AG09319 (cell line): ENCODE data around the gene C6orf132.

ENCODE experiments used
- DNase-seq: peaks from one replicate; pipeline ENCODE4 v3.0.0-alpha.2; 2010; ENCODE audit warnings: low read depth; ENCODE audit errors: extremely low read depth
- TF ChIP-seq, protein P1 (sequence below): IDR thresholded peaks from 2 replicates; pipeline ENCODE4 v1.5.1; 2011; ENCODE audit warnings: low read depth, mild to moderate bottlenecking, inconsistent platforms, low read length, moderate library complexity

The C6orf132 gene

GRCh38 chr6:42093582-42094329 lies 48.7 kb downstream of the C6orf132 start:
- DNase-seq, result no peak
- TF ChIP-seq, protein P1, sequence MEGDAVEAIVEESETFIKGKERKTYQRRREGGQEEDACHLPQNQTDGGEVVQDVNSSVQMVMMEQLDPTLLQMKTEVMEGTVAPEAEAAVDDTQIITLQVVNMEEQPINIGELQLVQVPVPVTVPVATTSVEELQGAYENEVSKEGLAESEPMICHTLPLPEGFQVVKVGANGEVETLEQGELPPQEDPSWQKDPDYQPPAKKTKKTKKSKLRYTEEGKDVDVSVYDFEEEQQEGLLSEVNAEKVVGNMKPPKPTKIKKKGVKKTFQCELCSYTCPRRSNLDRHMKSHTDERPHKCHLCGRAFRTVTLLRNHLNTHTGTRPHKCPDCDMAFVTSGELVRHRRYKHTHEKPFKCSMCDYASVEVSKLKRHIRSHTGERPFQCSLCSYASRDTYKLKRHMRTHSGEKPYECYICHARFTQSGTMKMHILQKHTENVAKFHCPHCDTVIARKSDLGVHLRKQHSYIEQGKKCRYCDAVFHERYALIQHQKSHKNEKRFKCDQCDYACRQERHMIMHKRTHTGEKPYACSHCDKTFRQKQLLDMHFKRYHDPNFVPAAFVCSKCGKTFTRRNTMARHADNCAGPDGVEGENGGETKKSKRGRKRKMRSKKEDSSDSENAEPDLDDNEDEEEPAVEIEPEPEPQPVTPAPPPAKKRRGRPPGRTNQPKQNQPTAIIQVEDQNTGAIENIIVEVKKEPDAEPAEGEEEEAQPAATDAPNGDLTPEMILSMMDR, result no peak

DNA sequence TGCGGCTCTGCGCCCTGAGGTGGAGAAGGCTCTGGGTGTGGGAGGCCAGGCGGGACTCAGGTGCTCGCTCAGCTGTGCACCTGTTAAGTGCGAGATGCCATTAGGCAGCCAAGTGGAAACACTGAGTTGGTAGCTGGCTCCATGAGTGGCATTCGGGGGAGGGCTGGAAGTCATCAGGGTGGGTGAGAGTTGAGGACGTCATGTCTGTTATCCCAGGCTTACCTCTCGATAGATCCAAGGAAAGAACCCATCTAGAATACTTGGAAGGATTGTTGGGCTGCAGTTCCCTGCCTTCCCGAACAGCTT lies 50.7 kb downstream of the C6orf132 start:
- TF ChIP-seq, protein P1, result no peak
- no peak for DNase-seq

DNA sequence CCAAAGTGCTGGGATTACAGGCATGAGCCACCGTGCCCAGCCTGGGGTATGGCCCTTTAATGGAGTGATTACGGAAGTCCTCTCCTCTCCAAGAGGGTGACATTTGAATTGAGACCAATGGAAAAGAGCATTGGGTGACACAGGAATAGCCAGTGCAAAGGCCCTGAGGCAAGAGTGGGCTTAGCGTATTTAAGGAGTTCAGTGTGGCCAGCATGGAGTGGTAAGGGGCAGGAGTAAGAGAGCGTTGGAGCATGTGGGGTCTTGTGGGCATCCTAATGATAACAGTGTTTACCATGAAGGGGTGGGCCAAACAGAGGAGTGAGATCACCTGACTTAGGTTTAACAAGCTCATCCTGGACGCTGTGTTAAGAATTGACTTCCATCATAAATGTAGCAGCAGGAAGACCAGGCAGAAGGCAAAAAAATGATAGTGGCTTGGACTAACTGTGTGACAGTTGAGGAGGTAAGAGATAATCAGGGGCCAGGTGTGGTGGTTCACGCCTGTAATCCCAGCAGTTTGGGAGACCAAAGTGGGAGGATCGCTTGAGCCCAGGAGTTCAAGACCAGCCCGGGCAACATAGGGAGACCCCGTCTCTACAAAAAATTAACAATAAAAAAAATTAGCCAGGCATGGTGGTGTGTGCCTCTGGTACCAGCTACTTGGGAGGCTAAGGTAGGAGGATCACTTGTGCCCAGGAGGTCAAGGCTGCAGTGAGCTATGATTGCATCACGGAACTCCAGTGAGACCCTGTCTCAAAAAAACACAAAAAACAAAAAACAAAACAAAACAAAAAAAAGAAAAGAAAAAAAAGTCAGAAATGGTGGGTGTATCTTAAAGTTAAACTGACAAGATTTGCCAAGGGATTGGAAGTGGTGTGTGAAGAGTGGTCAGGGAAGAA lies 51.4 kb downstream of the C6orf132 start:
- TF ChIP-seq, protein P1, result no peak
- no peak for DNase-seq

- TF ChIP-seq, protein P1, result no peak
Measured at GRCh38 chr6:42088101-42088591, 54.3 kb downstream of the C6orf132 start.

DNA sequence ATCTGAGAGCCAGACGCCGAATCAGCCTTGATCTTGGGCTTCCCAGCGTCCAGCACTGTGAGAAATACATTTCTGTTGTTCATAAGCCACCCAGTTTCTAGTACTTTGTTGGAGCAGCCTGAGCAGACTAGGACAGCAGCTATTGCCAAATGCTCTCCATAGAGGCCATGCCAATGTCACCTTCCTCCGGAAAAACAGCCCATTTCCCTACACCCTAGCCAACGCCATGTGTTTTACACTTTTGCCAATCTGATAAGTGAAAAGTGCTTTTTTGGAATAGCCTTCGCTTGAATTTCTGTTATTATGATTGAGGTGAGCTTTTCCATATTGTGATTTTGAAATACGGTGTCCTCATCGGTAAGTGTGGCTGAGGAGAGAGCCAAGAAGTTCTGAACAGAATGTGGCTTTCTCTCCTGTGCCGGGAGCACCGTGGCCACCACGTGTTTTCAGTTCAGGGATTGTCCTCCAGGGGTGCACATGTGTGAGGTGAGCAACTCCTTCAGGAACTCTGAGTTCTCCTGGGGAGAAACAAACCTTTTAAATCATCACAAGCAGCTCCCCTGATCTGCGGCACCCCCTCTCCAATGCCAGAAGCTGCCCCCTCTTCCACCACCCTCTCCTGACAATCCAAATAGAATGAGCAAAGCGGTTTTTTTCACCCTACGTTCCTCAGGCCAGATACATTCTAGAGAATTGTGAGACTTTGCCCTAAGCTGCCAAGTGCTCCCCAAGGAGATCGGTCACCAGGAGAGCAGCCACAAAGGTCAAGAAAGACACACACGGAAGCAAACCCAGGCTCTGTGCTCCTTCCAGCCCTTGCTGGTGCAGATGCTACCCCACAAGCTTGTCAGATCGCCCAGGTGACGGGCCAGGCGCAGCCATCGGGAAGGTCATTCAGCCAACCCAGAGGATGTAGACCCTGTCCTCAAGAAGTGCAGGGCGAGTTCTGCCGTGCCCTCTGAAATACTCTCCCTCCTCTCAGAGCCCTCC lies 56.1 kb downstream of the C6orf132 start:
- DNase-seq, result no peak
- TF ChIP-seq, protein P1, result no peak; the same call in none of the 2 replicates

More at GRCh38 chr6:42088101-42088591, 54.3 kb downstream of the C6orf132 start:
- DNase-seq, result no peak

DNA sequence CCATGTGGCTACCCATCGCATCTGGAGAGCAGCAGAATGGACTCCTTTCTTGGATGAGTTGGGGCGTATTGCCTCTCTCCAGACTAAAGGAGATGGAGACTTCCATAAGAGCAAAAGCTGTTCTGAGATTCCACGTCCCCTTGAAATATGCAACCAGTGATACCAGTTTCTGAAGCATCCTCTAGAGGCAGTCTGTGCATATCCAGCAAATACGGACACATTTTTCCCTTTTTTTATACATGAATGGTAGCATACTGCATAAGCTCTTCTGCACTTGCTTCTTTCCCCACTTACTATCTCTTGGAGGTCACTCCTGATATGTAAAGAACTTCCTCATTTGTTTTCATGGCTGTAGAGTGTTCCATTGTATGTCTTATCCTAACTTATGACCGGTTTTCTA lies 57.5 kb downstream of the C6orf132 start:
- no peak for DNase-seq
- TF ChIP-seq, protein P1, result no peak; the same call in 1 of the 2 replicates
